Suppressor macrophage treated with lipopolysaccharide for 1 hour (primary cell): Measurements from ENCODE around the gene RAX.
A peak's percentile ranks its signal among the peaks of the same experiment; 100 is the strongest.
"Not testable (repeated sequence)": the region's sequence is repeated elsewhere in the genome, so short reads cannot be mapped to it uniquely, and the experiment has no call there.

Experiments
- DNase-seq, 3 donors: peaks; one replicate each; pipeline ENCODE4 v3.0.0-alpha.2; 2020 to 2022

RAX gene

GRCh38 chr18:59272221-59272888 lies 899 bp downstream of the RAX start:
- DNase-seq, result peak; percentile 38 to 49 (median 41)

- DNase-seq, result no peak
These were observed 1.5 kb downstream of the RAX start for GRCh38 chr18:59271606-59272220.

- DNase-seq, result no peak
These were observed 2.5 kb downstream of the RAX start for GRCh38 chr18:59270689-59271257.

- DNase-seq, result peak in 1 of 3 donors; percentile 16
These were observed 3.6 kb downstream of the RAX start for GRCh38 chr18:59269563-59270119.

- peak in 2 of 3 donors; percentile 41 to 68 for DNase-seq
These were observed 4.3 kb downstream of the RAX start for GRCh38 chr18:59268721-59269562.

GRCh38 chr18:59268127-59268720 lies 5.0 kb downstream of the RAX start:
- no peak for DNase-seq

- DNase-seq, result no peak
These were observed 5.6 kb downstream of the RAX start for GRCh38 chr18:59267503-59268126.

GRCh38 chr18:59266886-59267502 lies 6.3 kb downstream of the RAX start:
- no peak for DNase-seq

GRCh38 chr18:59266459-59266858 lies 6.8 kb downstream of the RAX start:
- no peak for DNase-seq

GRCh38 chr18:59265974-59266369 lies 7.3 kb downstream of the RAX start:
- no peak for DNase-seq

GRCh38 chr18:59265246-59265973 lies 7.8 kb downstream of the RAX start:
- DNase-seq, result peak in 2 of 3 donors; percentile 38 to 63

GRCh38 chr18:59264651-59265245 lies 8.5 kb downstream of the RAX start:
- DNase-seq, result no peak

GRCh38 chr18:59264121-59264571 lies 9.1 kb downstream of the RAX start:
- DNase-seq, result no peak

GRCh38 chr18:59263661-59264060 lies 9.6 kb downstream of the RAX start:
- no peak for DNase-seq

GRCh38 chr18:59262243-59262642 lies 11.0 kb downstream of the RAX start:
- not testable (repeated sequence) for DNase-seq

- DNase-seq, result not testable (repeated sequence)
These were observed 11.4 kb downstream of the RAX start for GRCh38 chr18:59261842-59262241.

GRCh38 chr18:59255491-59255890 lies 17.8 kb downstream of the RAX start:
- not testable (repeated sequence) for DNase-seq

- DNase-seq, result peak; percentile 56 to 71 (median 67)
These were observed 24.0 kb downstream of the RAX start for GRCh38 chr18:59249199-59249774.

GRCh38 chr18:59246796-59247195 lies 26.5 kb downstream of the RAX start:
- DNase-seq, result no peak

- DNase-seq, result no peak
These were observed 30.3 kb downstream of the RAX start for GRCh38 chr18:59242906-59243305.
